Calu3 (cell line): ENCODE results near the gene FUT7. TPM values are rescaled to one million over a fixed set of nuclear protein-coding genes. Genes with fewer than 3 reads are reported as not detected.

ENCODE experiments used
- BruUV-seq: library from RNA; stranded (reverse); fragments of 400-500 nt; replicated peaks from 2 replicates; lab custom pipeline; 2021; lab: Mats Ljungman, UMichigan
- CTCF ChIA-PET: fragments of 300-600 bp; sonication (Branson Sonifier 250); formaldehyde crosslinking; loops from one replicate; lab custom pipeline; 2022; ENCODE audit warnings: antibody characterized with exemption; lab: Charles Lee
- DNase-seq: peaks from one replicate; pipeline ENCODE4 v3.0.0; 2022
- H3K27ac Mint-ChIP-seq: one replicate; pipeline ENCODE4 v1.8.0; 2022; ENCODE audit warnings: mixed read lengths; ENCODE audit not compliant: unreplicated experiment
- H3K27me3 Mint-ChIP-seq: one replicate; pipeline ENCODE4 v1.8.0; 2022; ENCODE audit warnings: mixed read lengths; ENCODE audit not compliant: unreplicated experiment
- H3K36me3 Mint-ChIP-seq: one replicate; pipeline ENCODE4 v1.8.0; 2022; ENCODE audit warnings: mild to moderate bottlenecking, moderate library complexity, mixed read lengths; ENCODE audit not compliant: insufficient read depth, unreplicated experiment
- H3K4me1 Mint-ChIP-seq: one replicate; pipeline ENCODE4 v1.8.0; 2022; ENCODE audit warnings: mild to moderate bottlenecking, low read depth, mixed read lengths; ENCODE audit not compliant: unreplicated experiment
- H3K4me3 Mint-ChIP-seq: one replicate; pipeline ENCODE4 v1.8.0; 2022; ENCODE audit warnings: mild to moderate bottlenecking, low read depth, moderate library complexity, mixed read lengths; ENCODE audit not compliant: unreplicated experiment
- H3K9me3 Mint-ChIP-seq: one replicate; pipeline ENCODE4 v1.8.0; 2022; ENCODE audit warnings: low read depth, mixed read lengths; ENCODE audit not compliant: unreplicated experiment
- CTCF ChIP-seq: fragments of 200-600 bp; IDR thresholded peaks from one replicate; pipeline ENCODE4 v1.8.0; 2022; ENCODE audit warnings: antibody characterized with exemption; ENCODE audit not compliant: unreplicated experiment
- intact Hi-C: fragments of 100-400 bp; cut with micrococcal nuclease; formaldehyde crosslinking; loops from one replicate; pipeline ENCODE4 v1.10.0; 2022; ENCODE audit not compliant: unreplicated experiment
- total RNA-seq: library from RNA; stranded (reverse); gene quantifications from 2 replicates; pipeline ENCODE4 v1.2.3, GENCODE V29; 2022

The FUT7 gene
- total RNA-seq, 1 experiment from 2014 or later, result not detected

- Mint-ChIP-seq H3K4me3 (no peak overlapping the region), H3K9me3 (no peaks in the 10 kb centered on the region), H3K27me3 (peaks cover 29% of the 10 kb centered on the region), H3K27ac (no peak overlapping the region), H3K4me1 (no peaks in the 10 kb centered on the region), H3K36me3 (no peaks in the 10 kb centered on the region)
- CTCF ChIA-PET, result no interaction called here
- intact Hi-C loops, result no loop called here
- no TSS peak for BruUV-seq
- DNase-seq, result no peak
- no peak for TF ChIP-seq CTCF
These were observed 48.1 kb downstream of the FUT7 start for GRCh38 chr9:136983656-136984314.

DNA sequence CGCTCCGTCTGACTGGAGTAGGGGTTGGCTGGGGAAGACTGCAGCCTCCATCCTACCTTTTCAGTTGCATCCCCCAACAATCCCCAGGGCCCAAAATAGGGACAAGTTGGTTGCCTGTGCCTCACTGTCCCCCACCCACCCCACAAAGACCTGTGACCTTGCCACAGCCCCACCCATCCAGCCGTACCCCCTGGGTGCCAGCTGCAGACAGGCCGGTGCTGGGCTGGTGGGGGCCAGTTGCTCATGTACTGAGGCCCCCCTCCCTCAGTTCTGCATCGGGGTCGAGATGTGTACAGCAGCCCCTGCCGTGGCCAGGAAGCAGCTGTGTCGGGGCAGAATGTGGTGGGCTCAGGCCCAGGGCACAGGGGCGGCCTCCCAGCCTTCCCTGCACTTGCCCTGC is 48.7 kb downstream of the FUT7 start:
- Mint-ChIP-seq H3K9me3 (no peaks in the 10 kb centered on the region), H3K27ac (no peak overlapping the region), H3K4me1 (no peaks in the 10 kb centered on the region), H3K4me3 (no peak overlapping the region), H3K27me3 (peaks cover 25% of the 10 kb centered on the region), H3K36me3 (no peaks in the 10 kb centered on the region)
- CTCF ChIA-PET, result no interaction called here
- no peak for TF ChIP-seq CTCF
- BruUV-seq, result no TSS peak
- intact Hi-C loops, result no loop called here
- DNase-seq, result no peak

- DNase-seq, result no peak
- H3K4me1 Mint-ChIP-seq, result no peaks in the 10 kb centered on the region
- no peak within 1 kb of the TSS for H3K4me3 Mint-ChIP-seq
- no peaks in the 10 kb centered on the region for H3K36me3 Mint-ChIP-seq
- intact Hi-C loops, result no loop called here
- H3K27me3 Mint-ChIP-seq, result peaks cover 17% of the 10 kb centered on the region
- BruUV-seq, result no TSS peak
- TF ChIP-seq CTCF, result no peak
- H3K9me3 Mint-ChIP-seq, result no peaks in the 10 kb centered on the region
- no peak within 1 kb of the TSS for H3K27ac Mint-ChIP-seq
- CTCF ChIA-PET, result no interaction called here
These were observed 49.4 kb downstream of the FUT7 start, which contains the start of gene LCNL1 for GRCh38 chr9:136982232-136983051. LCNL1 (plus strand) TSS chr9:136982993; CDS start chr9:136983587, 594 bp downstream.

GRCh38 chr9:136981588-136982231 is 50.2 kb downstream of the FUT7 start:
- no peak overlapping the region for H3K4me3 Mint-ChIP-seq
- CTCF ChIA-PET, result no interaction called here
- H3K27ac Mint-ChIP-seq, result no peak overlapping the region
- no peaks in the 10 kb centered on the region for H3K9me3 Mint-ChIP-seq
- intact Hi-C loops, result no loop called here
- no peak for DNase-seq
- H3K4me1 Mint-ChIP-seq, result no peaks in the 10 kb centered on the region
- no peak for TF ChIP-seq CTCF
- H3K36me3 Mint-ChIP-seq, result no peaks in the 10 kb centered on the region
- BruUV-seq, result no TSS peak
- H3K27me3 Mint-ChIP-seq, result peaks cover 15% of the 10 kb centered on the region
